K562 (cell line): ENCODE data around the gene ZNF165. TPM values are rescaled to one million over a fixed set of nuclear protein-coding genes. Genes with fewer than 3 reads are reported as not detected.

ENCODE experiments used
- CHD7 ChIP-seq: fragments of 200-600 bp; sonication (generic); IDR thresholded peaks from one replicate; pipeline ENCODE4 v1.6.1; 2012; ENCODE audit warnings: mild to moderate bottlenecking, low read depth, low read length, inconsistent platforms
- DACH1 ChIP-seq: fragments of 450-650 bp; IDR thresholded peaks from 2 replicates; pipeline ENCODE4 v1.6.1; 2018; ENCODE audit not compliant: partially characterized antibody
- EHMT2 ChIP-seq: fragments of 450-650 bp; IDR thresholded peaks from 2 replicates; pipeline ENCODE4 v1.6.1; 2018; ENCODE audit warnings: antibody characterized with exemption
- GTF2F1 ChIP-seq: IDR thresholded peaks from 2 replicates; pipeline ENCODE4 v1.6.1; 2011; ENCODE audit warnings: low read depth, low read length, improper control_type of control experiment
- IRF2 ChIP-seq: sonication (generic); formaldehyde crosslinking; IDR thresholded peaks from 2 replicates; pipeline ENCODE4 v1.8.1; 2022; ENCODE audit warnings: mild to moderate bottlenecking, missing genetic modification reagents
- RCOR1 ChIP-seq, 2 experiments: IDR thresholded peaks; 2 replicates each; pipeline ENCODE4 v1.6.1; 2012; ENCODE audit warnings: low read depth in 2 of 2, low read length in 2 of 2, borderline replicate concordance in 1 of 2, improper control_type of control experiment in 1 of 2
- SMC3 ChIP-seq: conservative IDR thresholded peaks from 2 replicates; pipeline ENCODE4 v1.6.1; 2011; ENCODE audit warnings: low read depth, low read length, improper control_type of control experiment; ENCODE audit not compliant: insufficient read depth
- SNRNP70 ChIP-seq: fragments of 200-400 bp; formaldehyde crosslinking; optimal IDR thresholded peaks from 2 replicates; pipeline ENCODE3; 2017; ENCODE audit warnings: low read depth, low read length
- ZBTB1 ChIP-seq: sonication (generic); formaldehyde crosslinking; IDR thresholded peaks from 2 replicates; pipeline ENCODE4 v1.8.1; 2023; ENCODE audit warnings: missing genetic modification reagents, low read depth, mild to moderate bottlenecking, borderline replicate concordance
- ZNF124 ChIP-seq: sonication (generic); formaldehyde crosslinking; IDR thresholded peaks from 2 replicates; pipeline ENCODE4 v1.8.1; 2022; ENCODE audit warnings: missing genetic modification reagents
- ZNF280A ChIP-seq: fragments of 450-650 bp; IDR thresholded peaks from 2 replicates; pipeline ENCODE4 v1.6.1; 2018; ENCODE audit warnings: mild to moderate bottlenecking, low read depth; ENCODE audit not compliant: partially characterized antibody
- polyA plus RNA-seq, 8 experiments: library from polyadenylated mRNA; depleted of rRNA in 4 of 8; stranded (reverse) in 5 of 8; unstranded in 3 of 8; fragments of >200 nt; fragmentation: Nextera tagmentation in 2 of 8; fragmentation: Illumina TruSeq in 1 of 8; extraction: Ambion mirVana in 2 of 8; extraction: Trizol in 1 of 8; gene quantifications; 2 replicates each; pipeline versions ENCODE4 v1.2.1 to v1.2.3, GENCODE V29; 2011 to 2014; ENCODE audit warnings: inconsistent platforms in 1 of 8, missing spikeins in 1 of 8
- total RNA-seq, 7 experiments: library from RNA; depleted of rRNA in 6 of 7; stranded (reverse); fragments of >200 nt in 6 of 7; fragmentation: Illumina TruSeq in 2 of 7; extraction: Trizol in 2 of 7; gene quantifications; 2 replicates each; pipeline versions ENCODE4 v1.2.1 to v1.2.3, GENCODE V29; 2011 to 2021; ENCODE audit warnings: low replicate concordance in 1 of 7

Gene ZNF165
- total and polyA plus RNA-seq, 9 of the 15 experiments (the other 6 are each of a cell fraction or from before 2014, with no cell fraction given) = 0.82 to 3.6 (median 1.2) TPM

GRCh38 chr6:28080631-28081485 lies 490 bp downstream of the ZNF165 start (continued):
- TF ChIP-seq CHD7 = no peak
- TF ChIP-seq IRF2 (CRISPR knock-in tag) = no peak
- 0 out of 2 replicates have a peak, but pooled peaks have one; percentile 7 for TF ChIP-seq SMC3
- TF ChIP-seq EHMT2 = no peak; the same call in 1 of the 2 replicates
- no peak; the same call in 1 of the 2 replicates for TF ChIP-seq GTF2F1
- TF ChIP-seq ZNF280A = no peak
- no peak for TF ChIP-seq ZNF124
- TF ChIP-seq RCOR1 (IDR thresholded peaks at IDR 0.05; ENCODE audit: borderline replicate concordance in 1 of 2, low read depth in 2 of 2, low read length in 2 of 2) = peak in 1 of 2 experiments; percentile 65; a peak in 2 of 4 replicates
- no peak for TF ChIP-seq SNRNP70
- TF ChIP-seq ZBTB1 (CRISPR knock-in tag) = no peak
- TF ChIP-seq DACH1 = no peak
